HepG2 (cell line): ENCODE results near the gene POTEF. TPM values are rescaled to one million over a fixed set of nuclear protein-coding genes. Genes with fewer than 3 reads are reported as not detected.
A peak's percentile ranks its signal among the peaks of the same experiment; 100 is the strongest.
"Not testable (repeated sequence)": the region's sequence is repeated elsewhere in the genome, so short reads cannot be mapped to it uniquely, and the experiment has no call there.

Source experiments
- ATAC-seq: fragments of 200-7000 bp; cut with Tn5 transposase; 3 replicates; pipeline ENCODE4 v1.9.1; 2020; ENCODE audit warnings: mild to moderate bottlenecking, moderate library complexity
- BruUV-seq: library from RNA; stranded (reverse); fragments of 400-500 nt; replicated peaks from 2 replicates; lab custom pipeline; 2021; lab: Mats Ljungman, UMichigan
- CTCF ChIA-PET: fragments of 300-600 bp; formaldehyde crosslinking; extraction: SDS; loops from one replicate; lab custom pipeline; 2021; ENCODE audit warnings: low total read pairs, inconsistent platforms, low intra/inter-chr PET ratio; lab: Yijun Ruan, JAX
- POLR2A ChIA-PET: fragments of 350-600 bp; sonication (Branson Sonifier 250); formaldehyde crosslinking; loops from one replicate; lab custom pipeline; 2020; ENCODE audit warnings: antibody characterized with exemption, inconsistent platforms; lab: Yijun Ruan, JAX
- DNase-seq: peaks from one replicate; pipeline ENCODE4 v3.0.0-alpha.2; 2015; ENCODE audit warnings: low spot score
- FAIRE-seq: peaks from 3 replicates; lab custom pipeline; 2011; peaks lifted over from hg19 to GRCh38; lab: Jason Lieb, UNC
- H2AFZ ChIP-seq: one replicate; pipeline ENCODE4 v1.6.1; 2011; ENCODE audit warnings: low read length, inconsistent platforms
- H3K27ac ChIP-seq: fragments of 300-600 bp; 3 replicates; pipeline ENCODE4 v1.8.0; 2011; ENCODE audit warnings: mixed run types, mild to moderate bottlenecking, mixed read lengths, low read length, inconsistent platforms; ENCODE audit not compliant: insufficient read depth; ENCODE audit errors: extremely low read length
- H3K27me3 ChIP-seq, 2 experiments: fragments of 200-600 bp in 1 of 2; 2 replicates in 1 of 2; 3 replicates in 1 of 2; pipeline versions ENCODE4 v1.6.0 to v1.8.0; 2011; ENCODE audit warnings: low read length in 2 of 2, mild to moderate bottlenecking in 2 of 2, moderate library complexity in 2 of 2, inconsistent platforms in 1 of 2; ENCODE audit not compliant: insufficient read depth in 2 of 2, control insufficient read depth in 1 of 2
- H3K36me3 ChIP-seq, 2 experiments: fragments of 200-600 bp in 1 of 2; replicated peaks in 1 of 2; 2 replicates in 1 of 2; 3 replicates in 1 of 2; pipeline versions ENCODE4 v1.5.1 to v1.8.0; 2011; ENCODE audit warnings: low read length in 2 of 2, inconsistent platforms in 1 of 2; ENCODE audit not compliant: insufficient read depth in 2 of 2, control insufficient read depth in 1 of 2
- H3K4me1 ChIP-seq: 2 replicates; pipeline ENCODE4 v1.5.1; 2012; ENCODE audit warnings: low read length, inconsistent platforms; ENCODE audit not compliant: insufficient read depth
- H3K4me2 ChIP-seq: 2 replicates; pipeline ENCODE4 v1.6.0; 2011; ENCODE audit warnings: low read depth, low read length, inconsistent platforms
- H3K4me3 ChIP-seq, 3 experiments: fragments of 200-600 bp in 1 of 3; sonication (generic), shearing (Covaris generic) in 1 of 3; replicated peaks in 1 of 3; 2 replicates each; pipeline ENCODE4 v1.5.1; 2011 to 2016; ENCODE audit warnings: low read length in 3 of 3, inconsistent platforms in 2 of 3, low read depth in 2 of 3, mild to moderate bottlenecking in 2 of 3, control low read depth in 1 of 3, mixed read lengths in 1 of 3; ENCODE audit not compliant: insufficient read depth in 1 of 3
- H3K79me2 ChIP-seq: one replicate; pipeline ENCODE4 v1.6.1; 2011; ENCODE audit warnings: low read length, inconsistent platforms; ENCODE audit not compliant: insufficient read depth
- H3K9ac ChIP-seq: 2 replicates; pipeline ENCODE4 v1.6.0; 2011; ENCODE audit warnings: mild to moderate bottlenecking, low read depth, low read length, inconsistent platforms; ENCODE audit not compliant: insufficient read depth
- H3K9me3 ChIP-seq: 2 replicates; pipeline ENCODE4 v1.5.1; 2012; ENCODE audit warnings: mild to moderate bottlenecking, low read length
- H4K20me1 ChIP-seq: 2 replicates; pipeline ENCODE4 v1.6.0; 2011; ENCODE audit warnings: inconsistent platforms, mild to moderate bottlenecking, low read length, moderate library complexity; ENCODE audit not compliant: insufficient read depth
- BCL6 ChIP-seq: IDR thresholded peaks from 2 replicates; pipeline ENCODE4 v1.6.1; 2016; ENCODE audit warnings: missing genetic modification reagents, missing compliant biosample characterization
- HNF4A ChIP-seq: sonication (generic); formaldehyde crosslinking; IDR thresholded peaks from 2 replicates; pipeline ENCODE4 v1.4.0; 2020; ENCODE audit warnings: missing genetic modification reagents
- NR2F6 ChIP-seq, 2 experiments: IDR thresholded peaks; 2 replicates each; pipeline ENCODE4 v1.6.1; 2016; ENCODE audit warnings: antibody characterized with exemption in 1 of 2, mild to moderate bottlenecking in 1 of 2
- RARA ChIP-seq: IDR thresholded peaks from 2 replicates; pipeline ENCODE4 v1.6.1; 2016; ENCODE audit warnings: missing genetic modification reagents, missing compliant biosample characterization
- WGBS: methylation state at CpG from one replicate; pipeline ENCODE4 v1.1.6; 2017; ENCODE audit warnings: low lambda C conversion rate; 5-methylcytosine and 5-hydroxymethylcytosine counted together
- in situ Hi-C: cut with HindIII; loops from 2 replicates; pipeline ENCODE4 v1.10.0; 2017; ENCODE audit warnings: low pct_unique_long_range_greater_than_20kb; ENCODE audit not compliant: extremely low pct_ligation_motif_present
- intact Hi-C: fragments of 100-400 bp; cut with micrococcal nuclease; formaldehyde crosslinking; loops from one replicate; pipeline ENCODE4 v1.10.0; 2022; ENCODE audit not compliant: unreplicated experiment
- polyA plus RNA-seq, 8 experiments: library from polyadenylated mRNA; depleted of rRNA in 3 of 8; stranded (reverse) in 7 of 8; unstranded in 1 of 8; fragments of >200 nt; fragmentation: Illumina TruSeq in 4 of 8; extraction: Trizol in 4 of 8; gene quantifications; 2 replicates each; pipeline versions ENCODE4 v1.2.1 to v1.2.3, GENCODE V29; 2011 to 2016; ENCODE audit warnings: low read depth in 4 of 8, missing spikeins in 1 of 8, mixed read lengths in 1 of 8; ENCODE audit not compliant: insufficient read depth in 1 of 8
- total RNA-seq, 5 experiments: library from RNA; depleted of rRNA; stranded (reverse); fragments of >200 nt; fragmentation: Illumina TruSeq; extraction: Trizol; gene quantifications; 2 replicates each; pipeline ENCODE4 v1.2.3, GENCODE V29; 2016; ENCODE audit warnings: low read depth in 1 of 5
- TF ChIP-seq, protein P1 (sequence below): IDR thresholded peaks from 2 replicates; pipeline ENCODE4 v1.4.0; 2020; ENCODE audit warnings: mild to moderate bottlenecking, missing genetic modification reagents

POTEF gene
- total and polyA plus RNA-seq, 2 of the 13 experiments (the other 11 are each of a cell fraction or from before 2014, with no cell fraction given): 1.2 to 6.0 TPM

DNA sequence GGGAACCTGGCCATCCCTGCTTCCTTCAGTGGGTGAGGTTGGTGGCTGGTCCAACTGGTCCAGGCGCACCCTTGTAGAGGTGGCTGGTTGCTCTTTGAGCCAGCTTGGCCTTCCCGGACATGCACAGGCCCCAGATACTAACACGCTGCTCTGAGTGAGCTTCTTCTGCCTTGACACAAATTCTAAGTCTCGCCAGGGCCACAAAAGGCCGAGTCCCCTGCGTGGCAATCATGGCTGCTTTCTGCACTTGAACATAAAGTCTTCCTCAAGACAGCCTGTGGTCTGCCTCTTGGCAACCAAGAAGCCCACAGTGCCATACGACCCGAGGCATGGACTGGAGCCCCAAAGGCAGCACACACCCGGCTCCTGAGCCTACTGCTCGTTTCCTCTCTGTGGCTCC is 69.0 kb downstream of the POTEF start:
- H3K27me3 ChIP-seq, H3K36me3 ChIP-seq, H2AFZ ChIP-seq, in situ Hi-C loops, H3K4me2 ChIP-seq, H3K4me3 ChIP-seq, BruUV-seq, H3K9me3 ChIP-seq, H3K27ac ChIP-seq, ATAC-seq, H3K9ac ChIP-seq, CTCF ChIA-PET, POLR2A ChIA-PET, intact Hi-C loops, DNase-seq, FAIRE-seq, H3K79me2 ChIP-seq, H4K20me1 ChIP-seq: not testable (repeated sequence)
- peaks cover 22% of the 10 kb centered on the region for H3K4me1 ChIP-seq
- WGBS: 51% methylated on average over 3 of the region's 10 CpGs

DNA sequence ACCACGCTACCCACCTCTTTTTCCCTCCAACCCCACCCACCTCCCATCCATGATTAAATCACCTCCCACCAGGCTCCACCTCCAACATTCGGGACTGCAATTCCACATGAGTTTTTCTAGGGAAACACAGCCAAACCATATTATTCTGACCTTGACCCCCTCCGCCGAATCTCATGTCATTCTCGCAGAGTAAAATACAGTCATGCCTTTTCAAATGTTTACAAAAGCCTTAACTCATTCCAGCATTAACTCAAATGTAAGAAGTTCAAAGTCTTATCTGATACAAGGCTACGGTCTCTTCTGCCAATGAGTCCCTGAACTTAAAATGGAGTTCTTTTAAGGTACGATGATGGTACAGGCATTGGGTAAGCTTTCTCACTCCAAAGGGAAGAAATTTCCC is 72.7 kb downstream of the POTEF start:
- DNase-seq; in situ Hi-C loops; H2AFZ ChIP-seq; H3K27ac ChIP-seq; intact Hi-C loops; FAIRE-seq; H3K4me3 ChIP-seq; H4K20me1 ChIP-seq; BruUV-seq; POLR2A ChIA-PET; H3K9ac ChIP-seq; H3K79me2 ChIP-seq; CTCF ChIA-PET; H3K36me3 ChIP-seq; H3K27me3 ChIP-seq; H3K9me3 ChIP-seq; H3K4me2 ChIP-seq; TF ChIP-seq NR2F6 (IDR thresholded peaks at IDR 0.05): not testable (repeated sequence)
- peaks cover 22% of the 10 kb centered on the region for H3K4me1 ChIP-seq
- peak; percentile 78 for ATAC-seq
- WGBS: 0% methylated on average over 6 of the region's 7 CpGs
- peak; percentile 35; the same call in 1 of the 2 replicates for TF ChIP-seq NR2F6 (CRISPR knock-in tag; IDR thresholded peaks at IDR 0.05)
- 0 out of 2 replicates have a peak, but pooled peaks have one; percentile 24 for TF ChIP-seq BCL6 (CRISPR knock-in tag)
- peak; percentile 13; the same call in 1 of the 2 replicates for TF ChIP-seq HNF4A
- TF ChIP-seq, protein P1, sequence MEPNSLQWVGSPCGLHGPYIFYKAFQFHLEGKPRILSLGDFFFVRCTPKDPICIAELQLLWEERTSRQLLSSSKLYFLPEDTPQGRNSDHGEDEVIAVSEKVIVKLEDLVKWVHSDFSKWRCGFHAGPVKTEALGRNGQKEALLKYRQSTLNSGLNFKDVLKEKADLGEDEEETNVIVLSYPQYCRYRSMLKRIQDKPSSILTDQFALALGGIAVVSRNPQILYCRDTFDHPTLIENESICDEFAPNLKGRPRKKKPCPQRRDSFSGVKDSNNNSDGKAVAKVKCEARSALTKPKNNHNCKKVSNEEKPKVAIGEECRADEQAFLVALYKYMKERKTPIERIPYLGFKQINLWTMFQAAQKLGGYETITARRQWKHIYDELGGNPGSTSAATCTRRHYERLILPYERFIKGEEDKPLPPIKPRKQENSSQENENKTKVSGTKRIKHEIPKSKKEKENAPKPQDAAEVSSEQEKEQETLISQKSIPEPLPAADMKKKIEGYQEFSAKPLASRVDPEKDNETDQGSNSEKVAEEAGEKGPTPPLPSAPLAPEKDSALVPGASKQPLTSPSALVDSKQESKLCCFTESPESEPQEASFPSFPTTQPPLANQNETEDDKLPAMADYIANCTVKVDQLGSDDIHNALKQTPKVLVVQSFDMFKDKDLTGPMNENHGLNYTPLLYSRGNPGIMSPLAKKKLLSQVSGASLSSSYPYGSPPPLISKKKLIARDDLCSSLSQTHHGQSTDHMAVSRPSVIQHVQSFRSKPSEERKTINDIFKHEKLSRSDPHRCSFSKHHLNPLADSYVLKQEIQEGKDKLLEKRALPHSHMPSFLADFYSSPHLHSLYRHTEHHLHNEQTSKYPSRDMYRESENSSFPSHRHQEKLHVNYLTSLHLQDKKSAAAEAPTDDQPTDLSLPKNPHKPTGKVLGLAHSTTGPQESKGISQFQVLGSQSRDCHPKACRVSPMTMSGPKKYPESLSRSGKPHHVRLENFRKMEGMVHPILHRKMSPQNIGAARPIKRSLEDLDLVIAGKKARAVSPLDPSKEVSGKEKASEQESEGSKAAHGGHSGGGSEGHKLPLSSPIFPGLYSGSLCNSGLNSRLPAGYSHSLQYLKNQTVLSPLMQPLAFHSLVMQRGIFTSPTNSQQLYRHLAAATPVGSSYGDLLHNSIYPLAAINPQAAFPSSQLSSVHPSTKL (CRISPR knock-in tag): peak; percentile 40
- TF ChIP-seq RARA (CRISPR knock-in tag): peak; percentile 58

DNA sequence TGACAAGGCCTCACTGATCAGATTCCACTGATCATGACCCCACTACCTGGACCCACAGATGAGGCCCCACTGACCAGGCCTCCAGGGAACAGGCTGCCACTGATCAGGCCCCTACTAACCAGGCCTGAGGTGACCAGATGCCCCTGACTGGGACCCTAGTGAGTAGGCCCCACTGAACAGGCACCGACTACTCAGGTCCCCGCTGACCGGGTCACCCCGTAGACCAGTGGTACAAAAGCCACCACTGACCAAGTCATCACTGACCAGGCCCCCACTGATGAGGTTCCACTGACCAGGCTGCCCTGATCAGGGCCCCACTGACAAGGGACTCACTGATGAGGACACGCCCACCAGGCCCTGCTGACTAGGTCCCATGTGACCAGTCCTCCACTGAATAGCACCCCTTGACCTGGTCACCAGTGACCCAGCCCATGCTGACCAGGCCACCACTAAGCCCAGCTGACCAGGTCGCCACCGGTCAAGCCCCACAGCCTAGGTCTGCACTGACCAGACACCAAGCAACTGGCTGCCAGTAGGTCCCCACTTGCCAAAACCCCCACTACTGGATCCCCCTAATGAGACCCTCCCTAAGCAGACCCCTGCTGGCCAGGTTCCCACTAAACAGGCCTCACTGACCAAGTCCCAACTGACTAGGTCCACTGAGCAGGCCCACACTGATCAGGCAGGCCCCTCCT is 75.7 kb downstream of the POTEF start:
- H3K79me2 ChIP-seq, H3K9me3 ChIP-seq, CTCF ChIA-PET, H3K4me3 ChIP-seq, ATAC-seq, DNase-seq, H3K36me3 ChIP-seq, H3K27me3 ChIP-seq, H3K4me2 ChIP-seq, H2AFZ ChIP-seq, H3K27ac ChIP-seq, FAIRE-seq, in situ Hi-C loops, H4K20me1 ChIP-seq, H3K9ac ChIP-seq, BruUV-seq, intact Hi-C loops, POLR2A ChIA-PET: not testable (repeated sequence)
- WGBS: 75% methylated on average over 3 of the region's 7 CpGs
- peaks cover 22% of the 10 kb centered on the region for H3K4me1 ChIP-seq
